MG63 (cell line): ENCODE results near the gene OTOS. TPM values are rescaled to one million over a fixed set of nuclear protein-coding genes. Genes with fewer than 3 reads are reported as not detected.

Source experiments
- DNase-seq: peaks from one replicate; pipeline ENCODE4 v3.0.0-alpha.2; 2020
- H3K27me3 ChIP-seq: fragments of 250-450 bp; sonication (Bioruptor Pico); 2 replicates; pipeline ENCODE4 v1.5.1; 2020; ENCODE audit warnings: mild to moderate bottlenecking, moderate library complexity
- H3K36me3 ChIP-seq: fragments of 250-450 bp; sonication (Bioruptor Pico); 2 replicates; pipeline ENCODE4 v1.5.1; 2020; ENCODE audit warnings: mild to moderate bottlenecking, moderate library complexity
- H3K4me3 ChIP-seq: fragments of 250-450 bp; sonication (Bioruptor Pico); 2 replicates; pipeline ENCODE4 v1.5.1; 2020; ENCODE audit warnings: mild to moderate bottlenecking, moderate library complexity
- H3K9me3 ChIP-seq: fragments of 250-450 bp; sonication (Bioruptor Pico); 2 replicates; pipeline ENCODE4 v1.5.1; 2020; ENCODE audit warnings: mild to moderate bottlenecking, moderate library complexity
- total RNA-seq: library from RNA; depleted of rRNA; stranded (reverse); fragments of >200 nt; shearing (Covaris generic); gene quantifications from 2 replicates; pipeline ENCODE4 v1.2.3, GENCODE V29; 2014; ENCODE audit warnings: low replicate concordance; rRNA removed

The OTOS gene
- not detected in 2 replicates for total RNA-seq

DNA sequence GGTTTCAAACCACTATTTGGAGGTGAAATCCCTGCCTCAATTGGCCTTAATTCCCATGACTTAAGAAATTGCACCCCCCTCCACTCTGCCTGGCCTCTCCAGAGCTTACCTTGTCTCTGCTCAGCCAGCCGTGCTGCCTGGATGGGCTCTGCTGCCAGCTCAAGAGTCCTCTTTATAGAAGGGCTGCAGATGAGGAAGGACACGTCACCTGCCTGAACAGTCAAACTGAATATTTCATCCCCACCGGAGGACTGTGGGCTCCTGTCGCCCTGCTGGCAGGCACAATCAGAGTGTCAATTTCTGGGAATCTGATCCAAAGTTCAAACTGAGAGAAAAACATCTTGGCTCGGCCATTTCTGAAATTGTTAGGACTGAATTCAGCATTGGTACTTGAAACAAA lies at the start of gene OTOS:
Gene OTOS, minus strand, starts transcription at position 148 of the 400 bp plus-strand sequence. CDS start 332 bp downstream, outside the sequence.
- no peaks in the 10 kb centered on the region for H3K36me3 ChIP-seq
- no peaks in the 10 kb centered on the region for H3K27me3 ChIP-seq
- H3K4me3 ChIP-seq: no peak within 1 kb of the TSS
- H3K9me3 ChIP-seq: no peaks in the 10 kb centered on the region
- DNase-seq: no peak

DNA sequence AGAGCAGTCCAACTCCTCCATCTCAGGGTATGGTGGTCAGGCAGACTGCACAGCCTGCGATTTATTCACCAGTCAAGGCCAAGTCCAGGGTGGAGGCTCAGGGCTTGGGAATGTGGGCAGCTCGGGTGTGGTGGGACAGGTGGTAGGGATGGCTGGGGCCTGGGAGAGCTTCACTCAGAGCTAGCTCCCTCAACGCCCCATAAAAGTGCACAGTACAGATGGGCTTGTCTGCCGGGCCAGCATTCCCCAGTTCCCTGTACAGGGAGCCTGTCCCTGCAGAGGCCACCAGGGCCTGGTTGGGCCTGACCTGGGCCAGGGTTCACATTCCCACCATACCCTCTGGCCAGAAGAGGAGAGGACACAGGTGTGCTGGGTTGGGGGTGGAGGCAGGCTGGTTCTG lies 49.2 kb upstream of the OTOS start:
- Histone ChIP-seq H3K9me3 (peaks cover 2% of the 10 kb centered on the region; the same call in 1 of the 2 replicates), H3K36me3 (no peaks in the 10 kb centered on the region), H3K4me3 (no peak overlapping the region), H3K27me3 (no peaks in the 10 kb centered on the region; the same call in 1 of the 2 replicates)
- no peak for DNase-seq

- Histone ChIP-seq H3K9me3 (peaks cover 2% of the 10 kb centered on the region; the same call in 1 of the 2 replicates), H3K4me3 (no peak overlapping the region), H3K36me3 (no peaks in the 10 kb centered on the region), H3K27me3 (no peaks in the 10 kb centered on the region; the same call in 1 of the 2 replicates)
- DNase-seq: no peak
Observed at GRCh38 chr2:240187989-240188590, 47.6 kb upstream of the OTOS start.

GRCh38 chr2:240186191-240186725 lies 45.8 kb upstream of the OTOS start:
- DNase-seq: no peak
- peaks cover 2% of the 10 kb centered on the region; the same call in 1 of the 2 replicates for H3K9me3 ChIP-seq
- no peak overlapping the region for H3K4me3 ChIP-seq
- H3K36me3 ChIP-seq: no peaks in the 10 kb centered on the region
- H3K27me3 ChIP-seq: no peaks in the 10 kb centered on the region; the same call in 1 of the 2 replicates

- Histone ChIP-seq H3K9me3 (peaks cover 2% of the 10 kb centered on the region; the same call in 1 of the 2 replicates), H3K27me3 (no peaks in the 10 kb centered on the region; the same call in 1 of the 2 replicates), H3K4me3 (no peak overlapping the region), H3K36me3 (no peaks in the 10 kb centered on the region)
- DNase-seq: no peak
Observed at GRCh38 chr2:240184656-240185055, 44.2 kb upstream of the OTOS start.

DNA sequence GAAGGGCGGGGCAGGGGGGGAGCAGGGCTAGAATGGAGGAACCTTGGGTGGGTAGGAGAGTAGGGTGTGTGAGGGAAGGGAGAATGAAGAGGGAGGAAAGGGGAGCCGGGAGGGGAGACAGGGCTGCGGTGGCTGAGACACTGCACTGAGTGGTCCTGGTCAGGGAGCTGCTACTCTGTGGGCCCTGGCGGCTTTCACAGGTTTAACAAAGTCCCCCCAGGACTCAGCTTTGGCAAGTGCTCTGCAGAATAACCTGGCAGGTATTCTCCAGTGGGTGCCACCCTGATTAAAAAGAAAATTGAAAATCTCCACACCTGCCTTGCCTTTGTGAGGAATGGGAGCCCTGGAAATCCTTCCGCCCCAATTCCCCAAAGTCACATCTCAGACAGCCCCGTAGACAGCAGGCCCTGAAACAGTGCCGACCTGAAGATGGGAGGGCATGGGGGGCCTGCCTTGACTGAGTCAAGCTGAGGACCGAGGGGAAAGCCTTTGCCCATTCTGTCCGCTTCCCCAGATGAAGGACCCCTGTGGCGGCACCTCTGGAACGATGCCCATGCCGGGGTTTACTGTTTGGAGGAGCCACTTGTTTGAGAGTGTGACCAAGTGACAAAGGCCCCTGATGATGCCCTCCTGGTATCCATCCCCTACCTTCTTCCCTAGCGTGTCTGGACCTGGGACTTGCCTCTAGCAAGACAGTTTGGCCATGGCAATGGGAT lies 43.6 kb upstream of the OTOS start:
- no peak overlapping the region for H3K4me3 ChIP-seq
- no peaks in the 10 kb centered on the region for H3K36me3 ChIP-seq
- DNase-seq: no peak
- H3K27me3 ChIP-seq: no peaks in the 10 kb centered on the region; the same call in 1 of the 2 replicates
- H3K9me3 ChIP-seq: peaks cover 2% of the 10 kb centered on the region; the same call in 1 of the 2 replicates

- DNase-seq: no peak
- H3K27me3 ChIP-seq: no peaks in the 10 kb centered on the region; the same call in 1 of the 2 replicates
- H3K4me3 ChIP-seq: no peak overlapping the region
- H3K9me3 ChIP-seq: no peaks in the 10 kb centered on the region
- no peaks in the 10 kb centered on the region for H3K36me3 ChIP-seq
Observed at GRCh38 chr2:240183006-240183874, 42.8 kb upstream of the OTOS start.

GRCh38 chr2:240182476-240182875 lies 42.0 kb upstream of the OTOS start:
- H3K36me3 ChIP-seq: no peaks in the 10 kb centered on the region
- no peaks in the 10 kb centered on the region for H3K9me3 ChIP-seq
- H3K27me3 ChIP-seq: no peaks in the 10 kb centered on the region; the same call in 1 of the 2 replicates
- DNase-seq: no peak
- H3K4me3 ChIP-seq: no peak overlapping the region

GRCh38 chr2:240182001-240182400 lies 41.5 kb upstream of the OTOS start:
- Histone ChIP-seq H3K4me3 (no peak overlapping the region), H3K36me3 (no peaks in the 10 kb centered on the region), H3K9me3 (no peaks in the 10 kb centered on the region), H3K27me3 (peaks cover 3% of the 10 kb centered on the region)
- no peak for DNase-seq

GRCh38 chr2:240179941-240180666 lies 39.6 kb upstream of the OTOS start:
- Histone ChIP-seq H3K4me3 (no peak overlapping the region), H3K27me3 (peaks cover 5% of the 10 kb centered on the region), H3K36me3 (no peaks in the 10 kb centered on the region), H3K9me3 (no peaks in the 10 kb centered on the region)
- DNase-seq: no peak

DNA sequence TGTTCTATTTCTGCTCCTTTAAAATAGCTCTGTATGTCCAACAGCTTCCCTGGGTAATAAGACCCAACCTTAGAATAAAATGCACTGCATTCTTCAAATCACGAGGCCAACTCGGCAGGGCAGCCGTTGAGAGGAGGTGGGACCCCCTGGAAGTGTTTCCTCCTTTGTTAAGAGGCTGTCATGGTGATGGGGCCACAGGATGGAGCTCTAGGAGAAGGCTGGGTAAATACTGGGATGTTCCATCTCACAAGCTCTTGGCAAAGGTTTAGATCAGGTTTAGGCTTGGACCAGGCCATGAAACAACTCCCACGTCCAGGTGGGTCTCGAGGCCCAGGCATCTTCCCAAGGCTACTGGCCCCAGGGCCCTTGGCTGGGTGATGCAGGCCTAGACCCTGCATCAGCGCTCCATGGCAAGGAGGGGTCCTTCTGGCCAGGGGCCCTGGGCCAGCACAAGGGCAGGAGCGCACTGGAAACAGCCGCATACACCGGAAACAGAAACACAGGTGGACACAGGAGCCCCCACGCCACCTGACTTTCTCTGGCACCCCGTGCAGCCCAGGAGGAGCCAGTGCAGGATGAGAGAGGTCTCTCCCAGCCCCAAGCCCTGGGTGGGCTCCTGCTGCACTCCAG lies 38.8 kb upstream of the OTOS start:
- Histone ChIP-seq H3K4me3 (no peak overlapping the region), H3K36me3 (no peaks in the 10 kb centered on the region), H3K9me3 (no peaks in the 10 kb centered on the region), H3K27me3 (peaks cover 5% of the 10 kb centered on the region)
- DNase-seq: no peak

DNA sequence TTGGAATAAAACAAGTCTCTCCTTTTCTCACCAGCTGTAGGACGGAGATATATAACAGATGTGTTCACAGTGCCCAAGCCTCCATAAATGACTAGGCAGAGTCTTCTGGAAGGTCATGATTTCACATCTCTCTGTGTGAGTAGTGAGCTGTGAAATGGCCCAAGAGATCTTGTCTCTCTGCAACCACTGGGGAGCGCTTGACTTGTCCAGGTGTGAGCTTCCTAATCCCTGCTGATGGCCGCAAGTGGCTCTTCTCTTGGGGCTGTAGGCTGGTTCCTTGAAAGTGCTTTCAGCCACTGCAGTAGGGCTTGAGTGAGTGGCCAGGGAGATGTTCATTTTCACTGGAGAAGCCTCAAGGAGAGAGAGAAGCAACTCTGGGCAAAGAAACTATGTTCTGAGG lies 38.1 kb upstream of the OTOS start:
- DNase-seq: no peak
- Histone ChIP-seq H3K9me3 (no peaks in the 10 kb centered on the region), H3K27me3 (peaks cover 5% of the 10 kb centered on the region), H3K36me3 (no peaks in the 10 kb centered on the region), H3K4me3 (no peak overlapping the region)

- peaks cover 5% of the 10 kb centered on the region for H3K27me3 ChIP-seq
Observed at GRCh38 chr2:240174496-240174895, 34.0 kb upstream of the OTOS start.

GRCh38 chr2:240172071-240172895 lies 31.8 kb upstream of the OTOS start:
- H3K27me3 ChIP-seq: peaks cover 4% of the 10 kb centered on the region; the same call in 1 of the 2 replicates
- no peaks in the 10 kb centered on the region for H3K9me3 ChIP-seq
- no peak for DNase-seq
- H3K36me3 ChIP-seq: no peaks in the 10 kb centered on the region
- no peak overlapping the region for H3K4me3 ChIP-seq

More at GRCh38 chr2:240174496-240174895, 34.0 kb upstream of the OTOS start:
- Histone ChIP-seq H3K36me3 (no peaks in the 10 kb centered on the region), H3K4me3 (no peak overlapping the region), H3K9me3 (no peaks in the 10 kb centered on the region)
- no peak for DNase-seq

DNA sequence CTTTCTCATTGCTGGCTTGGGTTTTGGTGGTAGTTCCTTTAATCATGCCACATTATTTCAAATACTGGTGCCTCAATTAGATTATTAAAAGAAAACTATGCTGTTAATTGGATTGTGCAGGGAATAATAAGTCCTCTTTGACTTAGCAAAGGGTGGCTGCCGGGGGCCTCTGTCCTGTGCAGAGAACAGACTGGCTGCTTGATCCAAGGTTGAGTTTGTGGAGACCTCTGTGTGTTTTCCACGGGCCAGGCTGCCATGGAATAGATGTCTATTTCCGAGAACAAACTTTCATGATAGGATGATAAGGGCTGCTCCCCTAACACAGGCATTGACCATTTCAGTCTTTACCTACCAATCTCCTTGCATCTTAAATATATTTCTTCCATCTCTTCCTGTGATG lies 30.4 kb upstream of the OTOS start:
- Histone ChIP-seq H3K27me3 (no peaks in the 10 kb centered on the region), H3K36me3 (no peaks in the 10 kb centered on the region), H3K9me3 (no peaks in the 10 kb centered on the region), H3K4me3 (no peak overlapping the region)
- no peak for DNase-seq
